H9 (cell line): ENCODE results near the gene FSHR. TPM values are rescaled to one million over a fixed set of nuclear protein-coding genes. Genes with fewer than 3 reads are reported as not detected.

Experiments
- DNase-seq: peaks from one replicate; pipeline ENCODE4 v3.0.0-alpha.2; 2017
- H2AFZ ChIP-seq: one replicate; pipeline ENCODE4 v1.6.1; 2013; ENCODE audit warnings: mild to moderate bottlenecking, low read length, control low read depth, moderate library complexity
- H2AK5ac ChIP-seq: 2 replicates; pipeline ENCODE4 v1.6.1; 2013; ENCODE audit warnings: low read length, control low read depth, mixed read lengths; ENCODE audit not compliant: insufficient read length
- H2BK120ac ChIP-seq: one replicate; pipeline ENCODE4 v1.6.1; 2013; ENCODE audit warnings: low read depth, mild to moderate bottlenecking, low read length, control low read depth, inconsistent platforms; ENCODE audit not compliant: poor library complexity, severe bottlenecking
- H2BK12ac ChIP-seq: 2 replicates; pipeline ENCODE4 v1.6.1; 2013; ENCODE audit warnings: low read length, control low read depth, mixed read lengths, low read depth; ENCODE audit not compliant: insufficient read length
- H2BK15ac ChIP-seq: 2 replicates; pipeline ENCODE4 v1.6.1; 2013; ENCODE audit warnings: low read depth, low read length, control low read depth
- H2BK20ac ChIP-seq: one replicate; pipeline ENCODE4 v1.6.1; 2013; ENCODE audit warnings: low read depth, mild to moderate bottlenecking, low read length, control low read depth, inconsistent platforms; ENCODE audit not compliant: poor library complexity, severe bottlenecking
- H2BK5ac ChIP-seq: 2 replicates; pipeline ENCODE4 v1.6.1; 2013; ENCODE audit warnings: low read length, control low read depth, mixed read lengths; ENCODE audit not compliant: insufficient read length
- H3K14ac ChIP-seq: 2 replicates; pipeline ENCODE4 v1.6.1; 2013; ENCODE audit warnings: low read length, control low read depth; ENCODE audit not compliant: insufficient read depth
- H3K18ac ChIP-seq: 2 replicates; pipeline ENCODE4 v1.6.1; 2013; ENCODE audit warnings: low read depth, mild to moderate bottlenecking, mixed read lengths, low read length, control low read depth; ENCODE audit not compliant: insufficient read length
- H3K23ac ChIP-seq: 2 replicates; pipeline ENCODE4 v1.6.1; 2013; ENCODE audit warnings: low read length, control low read depth, mixed read lengths, low read depth; ENCODE audit not compliant: insufficient read length
- H3K23me2 ChIP-seq: 2 replicates; pipeline ENCODE4 v1.6.1; 2013; ENCODE audit warnings: low read depth, mild to moderate bottlenecking, mixed read lengths, low read length, control low read depth; ENCODE audit not compliant: insufficient read length, poor library complexity, severe bottlenecking
- H3K27ac ChIP-seq: 2 replicates; pipeline ENCODE4 v1.5.1; 2013; ENCODE audit warnings: low read length, control low read depth, mixed read lengths, low read depth; ENCODE audit not compliant: insufficient read length
- H3K27me3 ChIP-seq: 2 replicates; pipeline ENCODE4 v1.6.1; 2013; ENCODE audit warnings: low read length, control low read depth, inconsistent platforms; ENCODE audit not compliant: insufficient read depth
- H3K4ac ChIP-seq: 2 replicates; pipeline ENCODE4 v1.6.1; 2013; ENCODE audit warnings: low read depth, mild to moderate bottlenecking, control low read depth, inconsistent platforms, low read length, moderate library complexity
- H3K4me1 ChIP-seq: 2 replicates; pipeline ENCODE4 v1.6.1; 2013; ENCODE audit warnings: low read length, control low read depth, inconsistent platforms; ENCODE audit not compliant: insufficient read depth
- H3K4me2 ChIP-seq: 2 replicates; pipeline ENCODE4 v1.6.1; 2013; ENCODE audit warnings: low read length, control low read depth, mixed read lengths; ENCODE audit not compliant: insufficient read length, insufficient read depth
- H3K56ac ChIP-seq: 2 replicates; pipeline ENCODE4 v1.6.1; 2013; ENCODE audit warnings: low read depth, mild to moderate bottlenecking, mixed read lengths, low read length, control low read depth; ENCODE audit not compliant: insufficient read length
- H3K79me1 ChIP-seq: 2 replicates; pipeline ENCODE4 v1.6.1; 2013; ENCODE audit warnings: low read depth, mild to moderate bottlenecking, moderate library complexity, low read length, control low read depth, inconsistent platforms; ENCODE audit not compliant: insufficient read depth, poor library complexity, severe bottlenecking
- H3K79me2 ChIP-seq: 2 replicates; pipeline ENCODE4 v1.6.1; 2013; ENCODE audit warnings: low read length, control low read depth, inconsistent platforms; ENCODE audit not compliant: insufficient read depth
- H3K9ac ChIP-seq: 2 replicates; pipeline ENCODE4 v1.6.1; 2013; ENCODE audit warnings: low read length, control low read depth, mixed read lengths; ENCODE audit not compliant: insufficient read length; ENCODE audit errors: extremely low read depth
- H3K9me3 ChIP-seq: one replicate; pipeline ENCODE4 v1.6.1; 2013; ENCODE audit warnings: low read depth, low read length, inconsistent platforms; ENCODE audit not compliant: control insufficient read depth
- H3T11ph ChIP-seq: one replicate; pipeline ENCODE4 v1.6.1; 2013; ENCODE audit warnings: mild to moderate bottlenecking, low read length, control low read depth, inconsistent platforms
- H4K20me1 ChIP-seq: one replicate; pipeline ENCODE4 v1.6.1; 2013; ENCODE audit not compliant: control insufficient read depth, insufficient read length, insufficient read depth
- H4K5ac ChIP-seq: 2 replicates; pipeline ENCODE4 v1.6.1; 2013; ENCODE audit warnings: low read depth, mild to moderate bottlenecking, mixed read lengths, low read length, control low read depth; ENCODE audit not compliant: insufficient read length
- H4K8ac ChIP-seq: replicated peaks from 2 replicates; pipeline ENCODE4 v1.6.1; 2013; ENCODE audit warnings: low read length, control low read depth, mixed read lengths, low read depth; ENCODE audit not compliant: insufficient read length
- H4K91ac ChIP-seq: 2 replicates; pipeline ENCODE4 v1.6.1; 2013; ENCODE audit warnings: low read depth, mild to moderate bottlenecking, moderate library complexity, mixed read lengths, low read length, control low read depth; ENCODE audit not compliant: insufficient read length
- H3K27ac Mint-ChIP-seq, 3 experiments: 2 replicates in 2 of 3; 3 replicates in 1 of 3; pipeline ENCODE4 v1.8.0; 2020 to 2021; ENCODE audit warnings: mixed read lengths in 3 of 3, mild to moderate bottlenecking in 1 of 3, moderate library complexity in 1 of 3
- H3K27me3 Mint-ChIP-seq: 2 replicates; pipeline ENCODE4 v1.8.0; 2021; ENCODE audit warnings: low read depth, mild to moderate bottlenecking, moderate library complexity, mixed read lengths
- H3K36me3 Mint-ChIP-seq, 3 experiments: 2 replicates in 2 of 3; 3 replicates in 1 of 3; pipeline ENCODE4 v1.8.0; 2020 to 2021; ENCODE audit warnings: low read depth in 3 of 3, mixed read lengths in 3 of 3; ENCODE audit not compliant: insufficient read depth in 1 of 3
- H3K4me1 Mint-ChIP-seq, 2 experiments: 2 replicates each; pipeline ENCODE4 v1.8.0; 2020; ENCODE audit warnings: mixed read lengths in 2 of 2
- H3K4me3 Mint-ChIP-seq, 2 experiments: 2 replicates in 1 of 2; 3 replicates in 1 of 2; pipeline ENCODE4 v1.8.0; 2020 to 2021; ENCODE audit warnings: mild to moderate bottlenecking in 2 of 2, mixed read lengths in 2 of 2, moderate library complexity in 1 of 2
- H3K9me3 Mint-ChIP-seq, 2 experiments: 2 replicates in 1 of 2; 3 replicates in 1 of 2; pipeline ENCODE4 v1.8.0; 2020; ENCODE audit warnings: mild to moderate bottlenecking in 2 of 2, mixed read lengths in 2 of 2, moderate library complexity in 1 of 2
- CTCF ChIP-seq: fragments of 200-600 bp; sonication (generic); conservative IDR thresholded peaks from 3 replicates; pipeline ENCODE4 v1.8.0; 2021; ENCODE audit warnings: antibody characterized with exemption, mild to moderate bottlenecking
- WGBS: extraction: QIAGEN DNeasy Blood & Tissue Kit; methylation state at CpG from one replicate; pipeline ENCODE4 v1.1.7; 2013; ENCODE audit warnings: missing lambda C conversion rate, low lambda C conversion rate, mixed read lengths; ENCODE audit not compliant: insufficient read length; ENCODE audit errors: extremely low coverage; 5-methylcytosine and 5-hydroxymethylcytosine counted together
- total RNA-seq: library from RNA; stranded (reverse); gene quantifications from 2 replicates; pipeline ENCODE4 v1.2.1, GENCODE V29; 2021

Gene FSHR
- total RNA-seq, 1 experiment from 2014 or later = not detected

- no peak overlapping the region for H2BK20ac ChIP-seq
- no peak overlapping the region for H3T11ph ChIP-seq
- no peak overlapping the region for H2BK5ac ChIP-seq
- no peak overlapping the region for H3K56ac ChIP-seq
- no peak overlapping the region for H3K4me2 ChIP-seq
- no peak overlapping the region for H3K4ac ChIP-seq
- H3K4me1 ChIP-seq = no peaks in the 10 kb centered on the region
- H3K23ac ChIP-seq = no peak overlapping the region
- H3K9me3 Mint-ChIP-seq = no peaks in the 10 kb centered on the region
- no peak overlapping the region for H3K9ac ChIP-seq
- no peak overlapping the region for H4K8ac ChIP-seq
- H3K27me3 Mint-ChIP-seq = no peaks in the 10 kb centered on the region
- no peak for TF ChIP-seq CTCF
- H3K23me2 ChIP-seq = no peaks in the 10 kb centered on the region
- no peak overlapping the region for H2BK12ac ChIP-seq
- no peak overlapping the region for H3K27ac Mint-ChIP-seq
- H3K9me3 ChIP-seq = no peaks in the 10 kb centered on the region
- no peak overlapping the region for H2BK15ac ChIP-seq
- H4K91ac ChIP-seq = no peak overlapping the region
- no peaks in the 10 kb centered on the region for H3K79me1 ChIP-seq
- peaks cover 5 to 7% of the 10 kb centered on the region in 2 experiments for H3K4me1 Mint-ChIP-seq
- no peak overlapping the region for H3K4me3 Mint-ChIP-seq
- H2BK120ac ChIP-seq = no peak overlapping the region
- H3K27me3 ChIP-seq = no peaks in the 10 kb centered on the region
- 0 out of 7 replicates have a peak, but pooled peaks cover 0 to 1% (median 0%) of the 10 kb centered on the region in 3 experiments for H3K36me3 Mint-ChIP-seq
- no peak for DNase-seq
- H3K79me2 ChIP-seq = no peaks in the 10 kb centered on the region
- H4K20me1 ChIP-seq = no peaks in the 10 kb centered on the region
- no peak overlapping the region for H3K18ac ChIP-seq
- H4K5ac ChIP-seq = no peak overlapping the region
- no peak overlapping the region for H2AK5ac ChIP-seq
- WGBS = no CpG with 5 or more reads among the region's 3 CpGs
- no peak overlapping the region for H3K14ac ChIP-seq
- H3K27ac ChIP-seq = no peak overlapping the region
- H2AFZ ChIP-seq = no peak overlapping the region
Measured at GRCh38 chr2:49108436-49108835, 45.9 kb downstream of the FSHR start.
